CD4-positive, alpha-beta T cell (primary cell): ENCODE results near the gene VSTM2L. TPM values are rescaled to one million over a fixed set of nuclear protein-coding genes. Genes with fewer than 3 reads are reported as not detected.

Source experiments
- ATAC-seq: fragments of 200-7000 bp; cut with Tn5 transposase; one replicate; pipeline ENCODE4 v1.10.0; 2022; ENCODE audit warnings: mild to moderate bottlenecking; ENCODE audit not compliant: poor library complexity
- CTCF ChIA-PET: fragments of 350-600 bp; sonication (Branson Sonifier 250); formaldehyde crosslinking; loops from one replicate; lab custom pipeline; 2021; ENCODE audit warnings: antibody characterized with exemption, inconsistent platforms; lab: Charles Lee
- POLR2A ChIA-PET: fragments of 350-600 bp; sonication (Branson Sonifier 250); formaldehyde crosslinking; loops from one replicate; lab custom pipeline; 2021; ENCODE audit warnings: antibody characterized with exemption, inconsistent platforms; lab: Charles Lee
- DNase-seq, 14 experiments: peaks; one replicate each; pipeline ENCODE4 v3.0.0-alpha.2; 2013 to 2020; ENCODE audit warnings: mixed read lengths in 2 of 14
- H3K27ac ChIP-seq, 2 donors: one replicate each; pipeline versions ENCODE4 v1.5.1 to v1.7.0; 2013; ENCODE audit warnings: low read length in 2 of 2, low read depth in 1 of 2, mild to moderate bottlenecking in 1 of 2
- H3K27me3 ChIP-seq, 2 experiments: 1 replicate in 1 of 2; 2 replicates in 1 of 2; pipeline versions ENCODE4 v1.6.1 to v1.7.0; 2013; ENCODE audit warnings: low read length in 2 of 2, control low read depth in 1 of 2, mild to moderate bottlenecking in 1 of 2, moderate library complexity in 1 of 2; ENCODE audit not compliant: insufficient read depth in 2 of 2, control insufficient read depth in 1 of 2
- H3K36me3 ChIP-seq: one replicate; pipeline ENCODE4 v1.6.1; 2013; ENCODE audit warnings: low read length, control low read depth; ENCODE audit not compliant: insufficient read depth
- H3K4me1 ChIP-seq: one replicate; pipeline ENCODE4 v1.6.1; 2013; ENCODE audit warnings: low read length, control low read depth; ENCODE audit not compliant: insufficient read depth
- H3K4me3 ChIP-seq: one replicate; pipeline ENCODE4 v1.5.1; 2013; ENCODE audit warnings: mild to moderate bottlenecking, low read length, moderate library complexity
- H3K9me3 ChIP-seq, 2 experiments: 1 replicate in 1 of 2; 2 replicates in 1 of 2; pipeline versions ENCODE4 v1.6.1 to v1.7.0; 2013; ENCODE audit warnings: low read length in 2 of 2, mild to moderate bottlenecking in 2 of 2, control low read depth in 1 of 2, moderate library complexity in 1 of 2; ENCODE audit not compliant: control insufficient read depth in 1 of 2, insufficient read depth in 1 of 2
- H3K27ac Mint-ChIP-seq: one replicate; pipeline ENCODE4 v1.8.0; 2020; ENCODE audit warnings: mixed read lengths
- H3K27me3 Mint-ChIP-seq: one replicate; pipeline ENCODE4 v1.8.0; 2021; ENCODE audit warnings: mixed read lengths
- H3K36me3 Mint-ChIP-seq: one replicate; pipeline ENCODE4 v1.8.0; 2021; ENCODE audit warnings: low read depth, mixed read lengths
- H3K4me1 Mint-ChIP-seq: one replicate; pipeline ENCODE4 v1.8.0; 2021; ENCODE audit warnings: low read depth, mixed read lengths
- H3K4me3 Mint-ChIP-seq: one replicate; pipeline ENCODE4 v1.8.0; 2020; ENCODE audit warnings: mild to moderate bottlenecking, mixed read lengths
- H3K9me3 Mint-ChIP-seq: one replicate; pipeline ENCODE4 v1.8.0; 2020; ENCODE audit warnings: mixed read lengths
- CTCF ChIP-seq: fragments of 200-600 bp; IDR thresholded peaks from one replicate; pipeline ENCODE4 v1.8.0; 2022; ENCODE audit warnings: antibody characterized with exemption, mild to moderate bottlenecking
- intact Hi-C, 2 experiments: fragments of 100-400 bp; cut with DNase I in 1 of 2; cut with micrococcal nuclease in 1 of 2; formaldehyde crosslinking; loops; one replicate each; pipeline versions ENCODE4 v1.15.1 to v1.9.0; 2023 to 2025; cut with DNase I, micrococcal nuclease
- total RNA-seq, 174 experiments: library from RNA in 2 of 174; stranded (reverse) in 2 of 174; gene quantifications; one replicate each; pipeline ENCODE4 v1.2.3 and lab custom pipeline; 2021 to 2026

Gene VSTM2L
- total RNA-seq, 2 experiments from 2014 or later = not detected

- H3K4me3 ChIP-seq = no peak overlapping the region
- Mint-ChIP-seq H3K4me3 (no peak overlapping the region), H3K27ac (no peak overlapping the region), H3K4me1 (no peaks in the 10 kb centered on the region), H3K27me3 (peaks cover 18% of the 10 kb centered on the region), H3K36me3 (no peaks in the 10 kb centered on the region), H3K9me3 (no peaks in the 10 kb centered on the region)
- intact Hi-C loops = no loop called here
- no peak overlapping the region for H3K27ac ChIP-seq
- H3K36me3 ChIP-seq = no peaks in the 10 kb centered on the region
- peaks cover 0 to 2% of the 10 kb centered on the region in 2 experiments for H3K27me3 ChIP-seq
- TF ChIP-seq CTCF = no peak
- no peaks in the 10 kb centered on the region for H3K9me3 ChIP-seq
- ChIA-PET POLR2A (no interaction called here), CTCF (no interaction called here)
- ATAC-seq (no peak), DNase-seq (no peak)
- H3K4me1 ChIP-seq = no peaks in the 10 kb centered on the region
Observed at GRCh38 chr20:37929683-37930014, 26.7 kb downstream of the VSTM2L start.

GRCh38 chr20:37931153-37931922 lies 28.4 kb downstream of the VSTM2L start:
- Mint-ChIP-seq H3K27me3 (peaks cover 18% of the 10 kb centered on the region), H3K4me3 (no peak overlapping the region), H3K4me1 (no peaks in the 10 kb centered on the region), H3K36me3 (no peaks in the 10 kb centered on the region), H3K27ac (no peak overlapping the region), H3K9me3 (no peaks in the 10 kb centered on the region)
- intact Hi-C loops = no loop called here
- POLR2A ChIA-PET = no interaction called here
- no peak overlapping the region for H3K27ac ChIP-seq
- H3K4me1 ChIP-seq = no peaks in the 10 kb centered on the region
- no peak overlapping the region for H3K4me3 ChIP-seq
- H3K36me3 ChIP-seq = no peaks in the 10 kb centered on the region
- DNase-seq (no peak), ATAC-seq (no peak)
- CTCF ChIA-PET = no interaction called here
- no peaks in the 10 kb centered on the region for H3K9me3 ChIP-seq
- peaks cover 0 to 2% of the 10 kb centered on the region in 2 experiments for H3K27me3 ChIP-seq
- no peak for TF ChIP-seq CTCF

GRCh38 chr20:37932074-37932473 lies 29.1 kb downstream of the VSTM2L start:
- peaks cover 18% of the 10 kb centered on the region for H3K27me3 Mint-ChIP-seq
- H3K36me3 Mint-ChIP-seq = no peaks in the 10 kb centered on the region
- no peak for ATAC-seq

More at GRCh38 chr20:37932074-37932473, 29.1 kb downstream of the VSTM2L start:
- Histone ChIP-seq H3K36me3 (no peaks in the 10 kb centered on the region), H3K27ac (no peak overlapping the region), H3K9me3 (no peaks in the 10 kb centered on the region), H3K4me3 (no peak overlapping the region), H3K4me1 (no peaks in the 10 kb centered on the region), H3K27me3 (peaks cover 0 to 2% of the 10 kb centered on the region in 2 experiments)
- no peak for TF ChIP-seq CTCF
- intact Hi-C loops = no loop called here
- CTCF ChIA-PET = no interaction called here
- Mint-ChIP-seq H3K4me1 (no peaks in the 10 kb centered on the region), H3K4me3 (no peak overlapping the region), H3K27ac (no peak overlapping the region), H3K9me3 (no peaks in the 10 kb centered on the region)
- DNase-seq = no peak
- POLR2A ChIA-PET = no interaction called here
